Activated naive CD4-positive, alpha-beta T cell treated with anti-CD3 and anti-CD28 coated beads, Interleukin-2, amount 50 U/mL, for 72 hours (primary cell): ENCODE results near the gene DLG4. TPM values are rescaled to one million over a fixed set of nuclear protein-coding genes. Genes with fewer than 3 reads are reported as not detected.

Experiments used
- ATAC-seq, 2 donors: fragments of 150-1000 bp; cut with Tn5 transposase; 2 replicates each; pipeline ENCODE4 v1.10.0; 2021; ENCODE audit warnings: mild to moderate bottlenecking in 2 of 2, moderate library complexity in 2 of 2
- DNase-seq, 2 donors: peaks; one replicate each; pipeline ENCODE4 v3.0.0; 2021 to 2022; ENCODE audit warnings: low spot score in 2 of 2
- H3K27ac Mint-ChIP-seq, 2 donors: one replicate each; pipeline ENCODE4 v1.8.0; 2022; ENCODE audit warnings: mild to moderate bottlenecking in 2 of 2, mixed read lengths in 2 of 2
- H3K36me3 Mint-ChIP-seq, 2 donors: one replicate each; pipeline ENCODE4 v1.8.0; 2022; ENCODE audit warnings: mixed read lengths in 2 of 2
- H3K9me3 Mint-ChIP-seq, 2 donors: one replicate each; pipeline ENCODE4 v1.8.0; 2022; ENCODE audit warnings: mixed read lengths in 2 of 2
- total RNA-seq, 2 donors: library from RNA; stranded (reverse); gene quantifications; one replicate each; pipeline ENCODE4 v1.2.3, GENCODE V29; 2022

DLG4 gene
- 10 to 100 TPM; 20.1 to 27.1 TPM for total RNA-seq

- peaks cover 14 to 29% of the 10 kb centered on the region in 2 donors for H3K36me3 Mint-ChIP-seq
Observed at GRCh38 chr17:7219812-7220592, at the start of gene DLG4, which contains the start of gene ACADVL. Gene DLG4 (minus strand): TSS chr17:7219836. Gene ACADVL (plus strand): TSS chr17:7219938. CDS start chr17:7219985, 47 bp downstream.

GRCh38 chr17:7266784-7267183, 47.1 kb upstream of the DLG4 start:
- Mint-ChIP-seq H3K27ac (no peak overlapping the region), H3K9me3 (no peaks in the 10 kb centered on the region), H3K36me3 (no peaks in the 10 kb centered on the region)
- no peak for ATAC-seq
- no peak for DNase-seq

More at GRCh38 chr17:7219812-7220592, at the start of gene DLG4, which contains the start of gene ACADVL:
- peak within 1 kb of the TSS; percentile 89 to 98 for H3K27ac Mint-ChIP-seq
- DNase-seq (peak; percentile 82 to 89), ATAC-seq (peak; percentile 81 to 87)
- no peaks in the 10 kb centered on the region for H3K9me3 Mint-ChIP-seq

GRCh38 chr17:7263801-7264078, 44.1 kb upstream of the DLG4 start:
- Mint-ChIP-seq H3K9me3 (no peaks in the 10 kb centered on the region), H3K36me3 (peaks cover 0 to 3% of the 10 kb centered on the region in 2 donors), H3K27ac (no peak overlapping the region)
- ATAC-seq (no peak), DNase-seq (no peak)

GRCh38 chr17:7262935-7263800, 43.5 kb upstream of the DLG4 start:
- Mint-ChIP-seq H3K27ac (no peak overlapping the region), H3K36me3 (peaks cover 0 to 6% of the 10 kb centered on the region in 2 donors), H3K9me3 (no peaks in the 10 kb centered on the region)
- no peak for DNase-seq
- ATAC-seq: peak in 1 of 2 donors; percentile 42

GRCh38 chr17:7262192-7262934, 42.7 kb upstream of the DLG4 start, which contains the start of gene CLDN7:
Gene CLDN7 (minus strand): TSS chr17:7262478. CDS start chr17:7262043, 435 bp downstream.
- H3K36me3 Mint-ChIP-seq: peaks cover 0 to 6% of the 10 kb centered on the region in 2 donors
- H3K27ac Mint-ChIP-seq: no peak within 1 kb of the TSS
- DNase-seq (no peak), ATAC-seq (no peak)
- H3K9me3 Mint-ChIP-seq: no peaks in the 10 kb centered on the region

GRCh38 chr17:7261379-7262191, 41.9 kb upstream of the DLG4 start:
- H3K36me3 Mint-ChIP-seq: peaks cover 0 to 6% of the 10 kb centered on the region in 2 donors
- ATAC-seq: peak; percentile 42 to 64
- DNase-seq: peak in 1 of 2 donors; percentile 19
- no peak overlapping the region for H3K27ac Mint-ChIP-seq
- H3K9me3 Mint-ChIP-seq: no peaks in the 10 kb centered on the region

- no peaks in the 10 kb centered on the region for H3K9me3 Mint-ChIP-seq
- no peak overlapping the region for H3K27ac Mint-ChIP-seq
- ATAC-seq: peak; percentile 50 to 61
- peaks cover 5 to 6% of the 10 kb centered on the region in 2 donors for H3K36me3 Mint-ChIP-seq
- peak in 1 of 2 donors; percentile 32 for DNase-seq
Observed at GRCh38 chr17:7260651-7261378, 41.2 kb upstream of the DLG4 start.

- no peak for DNase-seq
- no peaks in the 10 kb centered on the region for H3K9me3 Mint-ChIP-seq
- peaks cover 5 to 6% of the 10 kb centered on the region in 2 donors for H3K36me3 Mint-ChIP-seq
- H3K27ac Mint-ChIP-seq: no peak overlapping the region
- ATAC-seq: no peak
Observed at GRCh38 chr17:7260151-7260550, 40.5 kb upstream of the DLG4 start.

GRCh38 chr17:7259555-7259889, 39.9 kb upstream of the DLG4 start:
- ATAC-seq (no peak), DNase-seq (no peak)
- no peaks in the 10 kb centered on the region for H3K9me3 Mint-ChIP-seq
- peak overlapping the region in 1 of 2 donors; percentile 29 for H3K27ac Mint-ChIP-seq
- peaks cover 6 to 8% of the 10 kb centered on the region in 2 donors for H3K36me3 Mint-ChIP-seq

- ATAC-seq: peak in 1 of 2 donors; percentile 20
- Mint-ChIP-seq H3K36me3 (peaks cover 6 to 9% of the 10 kb centered on the region in 2 donors), H3K27ac (peak overlapping the region in 1 of 2 donors; percentile 29), H3K9me3 (no peaks in the 10 kb centered on the region)
- DNase-seq: no peak
Observed at GRCh38 chr17:7258731-7259554, 39.3 kb upstream of the DLG4 start.

GRCh38 chr17:7256766-7257456, 37.3 kb upstream of the DLG4 start:
- no peak for DNase-seq
- no peaks in the 10 kb centered on the region for H3K9me3 Mint-ChIP-seq
- no peak for ATAC-seq
- H3K36me3 Mint-ChIP-seq: peaks cover 18 to 22% of the 10 kb centered on the region in 2 donors
- H3K27ac Mint-ChIP-seq: peak overlapping the region in 1 of 2 donors; percentile 88

GRCh38 chr17:7254511-7254910, 34.9 kb upstream of the DLG4 start:
- Mint-ChIP-seq H3K9me3 (no peaks in the 10 kb centered on the region), H3K27ac (peak overlapping the region in 1 of 2 donors; percentile 27), H3K36me3 (peaks cover 31 to 35% of the 10 kb centered on the region in 2 donors)
- ATAC-seq (no peak), DNase-seq (no peak)

- no peak for ATAC-seq
- peaks cover 25 to 35% of the 10 kb centered on the region in 2 donors for H3K36me3 Mint-ChIP-seq
Observed at GRCh38 chr17:7253082-7253481, 33.4 kb upstream of the DLG4 start.

More at GRCh38 chr17:7253082-7253481, 33.4 kb upstream of the DLG4 start:
- no peak for DNase-seq
- no peaks in the 10 kb centered on the region for H3K9me3 Mint-ChIP-seq
- H3K27ac Mint-ChIP-seq: peak overlapping the region; percentile 99 to 100
